RWPE2 (cell line): ENCODE data around the gene ANKRD13D.

Experiments used
- ATAC-seq: fragments of 200-7000 bp; cut with Tn5 transposase; 3 replicates; pipeline ENCODE4 v1.9.1; 2021; ENCODE audit warnings: low read depth
- DNase-seq: peaks from one replicate; pipeline ENCODE4 v3.0.0-alpha.2; 2020; ENCODE audit warnings: low spot score
- H3K27ac ChIP-seq: fragments of 450-650 bp; 2 replicates; pipeline ENCODE4 v1.5.1; 2017; ENCODE audit warnings: mild to moderate bottlenecking; ENCODE audit not compliant: poor library complexity, severe bottlenecking
- H3K27me3 ChIP-seq: fragments of 250-450 bp; sonication (Bioruptor Pico); 2 replicates; pipeline ENCODE4 v1.5.1; 2021; ENCODE audit warnings: mild to moderate bottlenecking, moderate library complexity; ENCODE audit not compliant: insufficient read depth, poor library complexity, severe bottlenecking
- H3K36me3 ChIP-seq: fragments of 250-450 bp; sonication (Bioruptor Pico); 2 replicates; pipeline ENCODE4 v1.5.1; 2020; ENCODE audit warnings: low read depth, mild to moderate bottlenecking, moderate library complexity
- H3K4me1 ChIP-seq: fragments of 250-450 bp; sonication (Bioruptor Pico); 2 replicates; pipeline ENCODE4 v1.5.1; 2021; ENCODE audit warnings: mild to moderate bottlenecking, moderate library complexity; ENCODE audit not compliant: insufficient read depth, poor library complexity, severe bottlenecking
- H3K4me3 ChIP-seq: fragments of 250-450 bp; sonication (Bioruptor Pico); 2 replicates; pipeline ENCODE4 v1.5.1; 2021; ENCODE audit warnings: mild to moderate bottlenecking, moderate library complexity; ENCODE audit not compliant: severe bottlenecking
- H3K9me3 ChIP-seq: fragments of 250-450 bp; sonication (Bioruptor Pico); 2 replicates; pipeline ENCODE4 v1.5.1; 2021; ENCODE audit warnings: mild to moderate bottlenecking, moderate library complexity; ENCODE audit not compliant: severe bottlenecking
- TF ChIP-seq, protein P1 (sequence below): fragments of 450-650 bp; IDR thresholded peaks from one replicate; pipeline ENCODE4 v1.5.1; 2017; ENCODE audit warnings: mild to moderate bottlenecking, moderate library complexity; ENCODE audit not compliant: poor library complexity, severe bottlenecking

Gene ANKRD13D

DNA sequence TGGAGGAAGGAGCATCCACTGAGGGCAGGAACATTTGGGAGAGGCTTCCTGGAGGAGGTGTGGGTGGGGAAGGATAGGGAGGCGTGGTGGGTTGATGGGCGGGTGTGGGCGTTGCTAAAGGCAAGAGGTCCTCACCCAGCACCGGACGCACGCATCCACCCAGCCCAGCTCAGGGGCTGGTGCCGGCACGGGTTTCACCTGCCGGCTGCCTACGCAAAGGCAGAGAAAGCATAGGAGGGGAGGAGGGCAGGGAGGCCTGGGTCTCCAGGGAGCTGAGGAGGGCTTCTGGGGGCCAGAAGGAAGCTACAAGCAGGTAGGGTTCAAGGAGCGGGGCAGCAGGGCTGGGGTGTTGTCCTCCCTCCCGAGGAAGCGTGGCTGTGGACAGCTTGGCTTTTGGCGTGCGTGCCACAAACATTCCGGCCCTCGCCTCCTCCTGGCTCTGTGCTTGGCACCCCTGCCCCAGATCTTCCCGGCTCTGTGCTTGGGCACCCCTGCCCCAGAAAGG lies 22.0 kb downstream of the ANKRD13D start:
- Histone ChIP-seq H3K4me3 (no peak overlapping the region), H3K4me1 (peaks cover 48% of the 10 kb centered on the region), H3K36me3 (peaks cover 49% of the 10 kb centered on the region), H3K27me3 (no peaks in the 10 kb centered on the region), H3K27ac (peak overlapping the region; percentile 96), H3K9me3 (no peaks in the 10 kb centered on the region)
- DNase-seq (no peak), ATAC-seq (no peak)
- TF ChIP-seq, protein P1, sequence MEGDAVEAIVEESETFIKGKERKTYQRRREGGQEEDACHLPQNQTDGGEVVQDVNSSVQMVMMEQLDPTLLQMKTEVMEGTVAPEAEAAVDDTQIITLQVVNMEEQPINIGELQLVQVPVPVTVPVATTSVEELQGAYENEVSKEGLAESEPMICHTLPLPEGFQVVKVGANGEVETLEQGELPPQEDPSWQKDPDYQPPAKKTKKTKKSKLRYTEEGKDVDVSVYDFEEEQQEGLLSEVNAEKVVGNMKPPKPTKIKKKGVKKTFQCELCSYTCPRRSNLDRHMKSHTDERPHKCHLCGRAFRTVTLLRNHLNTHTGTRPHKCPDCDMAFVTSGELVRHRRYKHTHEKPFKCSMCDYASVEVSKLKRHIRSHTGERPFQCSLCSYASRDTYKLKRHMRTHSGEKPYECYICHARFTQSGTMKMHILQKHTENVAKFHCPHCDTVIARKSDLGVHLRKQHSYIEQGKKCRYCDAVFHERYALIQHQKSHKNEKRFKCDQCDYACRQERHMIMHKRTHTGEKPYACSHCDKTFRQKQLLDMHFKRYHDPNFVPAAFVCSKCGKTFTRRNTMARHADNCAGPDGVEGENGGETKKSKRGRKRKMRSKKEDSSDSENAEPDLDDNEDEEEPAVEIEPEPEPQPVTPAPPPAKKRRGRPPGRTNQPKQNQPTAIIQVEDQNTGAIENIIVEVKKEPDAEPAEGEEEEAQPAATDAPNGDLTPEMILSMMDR: no peak

DNA sequence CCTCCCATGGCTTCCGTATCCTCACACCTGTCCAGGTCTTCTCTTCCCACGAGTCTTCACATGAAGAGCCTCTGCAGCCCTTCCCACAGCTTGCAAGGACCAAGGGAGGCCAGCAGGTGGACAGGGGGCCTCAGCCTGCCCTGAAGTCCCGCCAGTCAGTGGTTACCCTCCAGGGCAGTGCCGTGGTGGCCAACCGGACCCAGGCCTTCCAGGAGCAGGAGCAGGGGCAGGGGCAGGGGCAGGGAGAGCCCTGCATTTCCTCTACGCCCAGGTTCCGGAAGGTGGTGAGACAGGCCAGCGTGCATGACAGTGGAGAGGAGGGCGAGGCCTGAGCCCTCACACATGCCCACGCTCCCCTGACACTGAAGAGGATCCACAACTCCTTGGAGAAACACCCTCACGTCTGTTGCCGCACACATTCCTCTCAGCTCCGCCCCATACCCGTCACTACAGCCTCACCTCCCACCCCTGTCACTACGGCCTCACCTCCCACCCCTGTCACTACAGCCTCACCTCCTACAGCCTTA lies 22.5 kb downstream of the ANKRD13D start:
- peak overlapping the region; percentile 96 for H3K27ac ChIP-seq
- H3K27me3 ChIP-seq: no peaks in the 10 kb centered on the region
- peak; percentile 2; the same call in 1 of the 3 replicates for ATAC-seq

DNA sequence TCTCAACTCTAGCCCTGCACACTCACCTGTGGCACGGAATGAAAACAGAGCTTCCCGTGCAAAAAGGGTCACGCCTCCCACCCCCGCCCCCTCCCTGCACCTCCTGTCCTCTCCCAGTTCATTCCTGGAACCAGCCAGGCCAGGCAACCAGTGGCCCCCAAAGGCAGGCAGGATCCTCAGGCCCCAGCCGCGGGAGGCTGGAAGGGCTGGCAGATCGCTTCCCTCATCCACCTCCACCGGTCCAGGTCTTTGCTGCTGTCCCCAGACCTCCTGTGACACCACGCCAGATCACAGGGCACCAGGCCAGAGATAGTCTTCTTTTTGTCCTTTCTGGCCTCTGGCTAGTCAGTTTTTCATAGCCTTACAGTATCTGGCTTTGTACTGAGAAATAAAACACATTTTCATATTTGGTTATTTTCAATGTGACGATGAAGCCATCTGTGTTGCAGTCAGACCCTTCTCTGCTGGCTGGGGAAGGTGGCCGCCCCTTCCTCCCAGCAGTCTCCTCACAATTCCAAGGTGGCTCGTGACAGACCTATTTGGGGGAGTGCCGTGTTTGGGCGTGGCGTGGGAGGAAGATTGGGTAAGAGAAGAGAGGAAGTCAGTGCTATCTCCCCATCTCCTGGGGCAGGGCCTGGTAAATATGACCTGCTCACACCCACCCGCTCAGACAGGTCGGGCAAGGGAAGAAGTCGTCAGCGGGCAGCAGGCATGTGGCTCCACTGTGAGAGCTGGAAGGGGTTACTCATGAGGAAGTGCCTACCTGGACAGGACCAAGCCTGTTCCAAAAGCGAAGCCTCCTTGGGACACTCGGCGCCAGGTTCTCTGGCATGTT lies 23.3 kb downstream of the ANKRD13D start:
- TF ChIP-seq, protein P1: no peak
- no peaks in the 10 kb centered on the region for H3K9me3 ChIP-seq
- no peaks in the 10 kb centered on the region for H3K27me3 ChIP-seq
- H3K4me3 ChIP-seq: no peak overlapping the region
- H3K27ac ChIP-seq: peak overlapping the region; percentile 96
- DNase-seq (peak; percentile 96), ATAC-seq (peak; percentile 78)
- peaks cover 51% of the 10 kb centered on the region for H3K4me1 ChIP-seq
- peaks cover 40% of the 10 kb centered on the region for H3K36me3 ChIP-seq

More for the DNA sequence above, 22.5 kb downstream of the ANKRD13D start:
- DNase-seq: no peak
- Histone ChIP-seq H3K36me3 (peaks cover 48% of the 10 kb centered on the region), H3K9me3 (no peaks in the 10 kb centered on the region), H3K4me1 (peaks cover 51% of the 10 kb centered on the region), H3K4me3 (no peak overlapping the region)
- TF ChIP-seq, protein P1: no peak

DNA sequence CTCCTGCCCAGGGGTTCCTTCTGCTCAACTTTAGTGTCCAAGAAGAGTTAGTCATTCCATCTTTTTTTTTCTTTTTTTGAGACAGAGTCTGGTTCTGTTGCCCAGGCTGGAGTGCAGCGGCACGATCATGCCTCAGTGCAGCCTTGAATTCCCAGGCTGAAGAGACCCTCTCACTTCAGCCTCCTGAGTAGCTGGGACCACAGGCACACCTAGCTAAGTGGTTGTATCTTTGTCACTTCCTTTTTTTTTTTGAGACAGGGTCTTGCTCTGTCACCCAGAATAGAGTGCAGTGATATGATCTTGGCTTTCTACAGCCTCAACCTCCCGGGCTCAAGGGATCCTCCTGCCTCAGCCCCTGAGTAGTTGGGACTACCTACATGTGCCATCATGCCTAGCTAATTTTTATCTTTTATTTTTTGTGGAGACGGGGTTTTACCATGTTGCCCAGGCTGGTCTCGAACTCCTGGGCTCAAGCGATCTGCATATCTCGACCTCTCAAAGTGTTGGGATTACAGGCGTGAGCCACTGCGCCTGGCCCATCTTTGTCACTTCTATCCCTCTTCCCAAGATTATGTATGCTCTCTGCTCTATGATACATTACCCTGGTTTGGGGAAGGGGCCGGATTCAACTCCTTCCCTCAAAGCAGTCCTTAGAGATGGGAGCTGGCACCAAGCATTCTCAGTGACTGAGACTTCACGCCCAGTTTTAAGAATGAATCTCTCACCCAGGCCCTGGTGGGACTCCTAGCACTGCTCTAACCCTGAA lies 24.2 kb downstream of the ANKRD13D start:
- H3K4me3 ChIP-seq: no peak overlapping the region
- TF ChIP-seq, protein P1: no peak
- H3K36me3 ChIP-seq: peaks cover 38% of the 10 kb centered on the region
- no peak for DNase-seq
- no peak for ATAC-seq
- H3K4me1 ChIP-seq: peaks cover 51% of the 10 kb centered on the region
- no peaks in the 10 kb centered on the region for H3K27me3 ChIP-seq
- H3K27ac ChIP-seq: peak overlapping the region; percentile 96
- H3K9me3 ChIP-seq: no peaks in the 10 kb centered on the region
